HG03095 (cell line): Measurements from ENCODE around the gene EPN2.

ENCODE experiments used
- ATAC-seq: cut with Tn5 transposase; IDR thresholded peaks from one replicate; pipeline ENCODE4 v1.9.1; 2021; ENCODE audit warnings: moderate library complexity; ENCODE audit not compliant: unreplicated experiment

Gene EPN2

GRCh38 chr17:19308398-19308797, 71.2 kb downstream of the EPN2 start:
- no peak for ATAC-seq

- no peak for ATAC-seq
Observed at GRCh38 chr17:19309701-19310100, 72.5 kb downstream of the EPN2 start.

GRCh38 chr17:19310151-19310550, 73.0 kb downstream of the EPN2 start:
- no peak for ATAC-seq

- ATAC-seq: no peak
Observed at GRCh38 chr17:19311016-19311415, 73.8 kb downstream of the EPN2 start.

- ATAC-seq: no peak
Observed at GRCh38 chr17:19311421-19312215, 74.5 kb downstream of the EPN2 start.

GRCh38 chr17:19312406-19312805, 75.2 kb downstream of the EPN2 start:
- ATAC-seq: no peak

GRCh38 chr17:19313066-19313745, 76.0 kb downstream of the EPN2 start:
- no peak for ATAC-seq

GRCh38 chr17:19313746-19314651, 76.8 kb downstream of the EPN2 start:
- no peak for ATAC-seq

- ATAC-seq: no peak
Observed at GRCh38 chr17:19315104-19315503, 77.9 kb downstream of the EPN2 start.

GRCh38 chr17:19316761-19317358, 79.7 kb downstream of the EPN2 start:
- no peak for ATAC-seq

- peak; percentile 60 for ATAC-seq
Observed at GRCh38 chr17:19317359-19318095, 80.4 kb downstream of the EPN2 start.

GRCh38 chr17:19318611-19319010, 81.4 kb downstream of the EPN2 start:
- no peak for ATAC-seq

- ATAC-seq: no peak
Observed at GRCh38 chr17:19319771-19320505, 82.8 kb downstream of the EPN2 start.

GRCh38 chr17:19320876-19321275, 83.7 kb downstream of the EPN2 start:
- no peak for ATAC-seq

- ATAC-seq: no peak
Observed at GRCh38 chr17:19321481-19322128, 84.4 kb downstream of the EPN2 start.

GRCh38 chr17:19322129-19322505, 85.0 kb downstream of the EPN2 start:
- ATAC-seq: no peak

- no peak for ATAC-seq
Observed at GRCh38 chr17:19322861-19323260, 85.7 kb downstream of the EPN2 start.

- ATAC-seq: no peak
Observed at GRCh38 chr17:19325542-19325941, 88.4 kb downstream of the EPN2 start.
